Esophagus muscularis mucosa (tissue), 3 donors: Measurements from ENCODE around the gene CCDC9B.

Experiments
- CTCF ChIP-seq, 3 experiments: fragments of 200-600 bp in 2 of 3; fragments of 450-650 bp in 1 of 3; sonication (generic) in 2 of 3; IDR thresholded peaks; one replicate each; pipeline ENCODE4 v1.5.1; 2017 to 2019; ENCODE audit warnings: antibody characterized with exemption in 3 of 3, mild to moderate bottlenecking in 2 of 3, moderate library complexity in 1 of 3
- POLR2A ChIP-seq: fragments of 450-650 bp; IDR thresholded peaks from one replicate; pipeline ENCODE4 v1.6.1; 2017; ENCODE audit warnings: antibody characterized with exemption, moderate library complexity, mild to moderate bottlenecking, low read depth
- POLR2AphosphoS5 ChIP-seq, 2 donors: sonication (generic); formaldehyde crosslinking; IDR thresholded peaks; one replicate each; pipeline ENCODE4 v1.6.1; 2017; ENCODE audit warnings: antibody characterized with exemption in 2 of 2

- TF ChIP-seq CTCF (IDR thresholded peaks at IDR 0.05) (no peak), POLR2AphosphoS5 (IDR thresholded peaks at IDR 0.05) (no peak), POLR2A (no peak)
Observed at GRCh38 chr15:40293006-40293405, 47.7 kb downstream of the CCDC9B start.
